NAMALWA (cell line): ENCODE results near the gene APOL2.
A peak's percentile ranks its signal among the peaks of the same experiment; 100 is the strongest.
"Not testable (repeated sequence)": the region's sequence is repeated elsewhere in the genome, so short reads cannot be mapped to it uniquely, and the experiment has no call there.

ENCODE experiments used
- DNase-seq: peaks from one replicate; pipeline ENCODE4 v3.0.0-alpha.2; 2015; ENCODE audit warnings: low spot score

APOL2 gene

DNA sequence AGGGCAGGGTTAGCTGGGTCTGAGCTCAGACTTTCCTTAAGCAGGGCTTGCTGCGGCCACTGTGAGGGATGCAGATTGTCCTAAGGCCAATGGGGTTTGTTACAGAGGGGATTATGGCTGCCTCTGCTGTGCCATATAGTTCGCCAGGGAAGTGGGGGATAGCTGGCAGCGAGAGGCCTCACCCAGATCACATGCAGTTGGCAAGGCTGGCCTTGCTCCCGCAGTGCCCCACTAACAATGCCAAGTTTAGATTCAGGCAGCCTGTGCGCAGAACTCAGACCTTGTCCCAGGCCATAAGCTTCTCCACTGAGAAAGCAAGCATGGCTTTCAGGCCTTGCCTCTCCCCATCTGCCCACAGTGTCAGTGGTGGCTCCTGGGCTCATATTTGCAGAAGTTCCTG lies 4.7 kb upstream of the APOL2 start:
- no peak for DNase-seq

DNA sequence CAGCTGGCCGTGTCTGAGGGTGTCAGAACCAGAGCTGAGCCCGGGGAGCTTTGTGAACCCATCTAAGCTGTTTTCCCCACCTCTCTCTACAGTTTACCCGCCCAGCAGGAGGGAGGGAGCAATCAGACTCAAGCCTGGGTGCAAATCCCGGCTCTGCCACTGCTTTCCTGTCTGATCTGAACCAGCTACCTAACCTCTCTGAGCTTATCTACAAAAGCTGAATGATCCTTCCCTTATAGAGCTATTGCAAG lies 252 bp downstream of the APOL2 start:
- no peak for DNase-seq

DNA sequence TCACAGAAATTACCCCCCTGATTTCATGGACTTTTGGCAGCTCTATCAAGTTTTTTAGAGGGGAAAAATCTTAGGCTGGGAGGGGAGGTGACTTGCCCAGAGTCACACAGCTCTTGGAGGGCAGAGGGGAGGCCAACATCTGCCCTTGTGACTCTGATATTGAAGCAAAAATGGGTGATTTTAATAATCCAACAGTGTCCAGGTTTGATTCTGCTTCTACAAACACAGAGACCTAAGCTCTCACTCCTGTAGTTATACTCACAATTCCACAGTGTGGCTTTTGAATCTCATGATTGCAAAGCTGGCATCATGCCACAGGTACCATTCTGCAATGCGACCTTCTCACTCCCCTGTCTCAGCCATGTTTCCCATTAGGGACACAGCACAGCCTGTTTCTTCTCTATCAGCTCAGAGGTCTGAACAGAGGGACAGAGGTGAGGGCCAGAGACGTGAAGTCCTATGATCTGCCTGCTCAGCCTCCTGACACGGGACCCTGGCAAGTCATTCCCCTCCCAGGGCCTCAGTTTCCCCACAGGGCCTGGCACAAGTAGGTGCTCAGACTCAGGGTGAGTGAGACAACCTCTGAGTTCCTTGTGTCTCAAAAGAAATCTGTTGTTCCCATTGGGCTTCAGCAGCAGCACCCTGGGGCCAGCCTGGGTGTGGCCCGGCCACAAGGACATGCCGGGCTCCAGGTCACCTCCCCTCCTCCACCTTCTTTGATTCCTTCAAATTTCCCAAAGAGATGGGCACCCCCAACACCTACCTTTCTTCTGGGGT lies 766 bp downstream of the APOL2 start:
- DNase-seq = peak; percentile 35

DNA sequence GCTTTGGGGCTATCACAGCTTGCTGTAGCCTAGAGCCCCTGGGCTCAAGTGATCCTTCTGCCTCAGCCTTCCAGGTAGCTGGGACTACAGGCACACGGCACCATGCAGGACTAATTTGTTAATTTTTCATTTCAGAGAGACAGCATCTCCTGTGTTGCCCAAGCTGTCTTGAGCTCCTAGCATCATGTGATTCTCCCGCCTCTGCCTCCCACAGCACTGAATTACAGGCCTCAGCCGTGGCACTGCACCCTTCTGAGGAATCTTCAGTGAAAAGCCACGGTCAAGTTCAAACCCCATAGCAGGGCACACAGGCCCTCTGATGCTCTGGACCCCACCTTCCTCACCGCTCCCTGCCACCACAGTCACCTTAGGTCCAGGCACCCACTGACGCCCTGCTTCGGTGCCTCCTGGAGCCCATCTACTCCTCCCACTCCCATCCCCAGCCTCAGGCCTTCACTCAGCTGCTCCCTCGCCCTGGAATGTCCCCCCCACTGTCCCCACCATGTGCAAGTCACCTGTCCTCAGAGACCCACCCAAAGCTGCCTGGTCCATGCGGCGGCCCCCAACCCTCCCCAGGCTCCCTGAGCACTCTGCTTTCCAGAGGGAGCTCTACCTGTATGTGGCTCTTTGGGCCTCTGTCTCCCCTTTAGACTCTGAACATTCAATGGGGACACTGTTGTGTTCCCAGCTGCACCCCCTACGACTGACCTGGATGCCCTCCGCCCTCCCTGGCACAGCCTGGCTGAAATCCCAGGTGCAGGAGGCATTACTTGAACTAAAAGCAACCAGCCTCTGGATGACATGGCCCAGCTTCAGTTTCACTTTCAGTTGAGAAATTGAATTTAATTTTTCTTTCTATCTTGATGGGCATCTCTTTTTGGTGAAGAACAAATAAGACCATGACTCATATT lies 1.6 kb downstream of the APOL2 start:
- peak; percentile 46 for DNase-seq

DNA sequence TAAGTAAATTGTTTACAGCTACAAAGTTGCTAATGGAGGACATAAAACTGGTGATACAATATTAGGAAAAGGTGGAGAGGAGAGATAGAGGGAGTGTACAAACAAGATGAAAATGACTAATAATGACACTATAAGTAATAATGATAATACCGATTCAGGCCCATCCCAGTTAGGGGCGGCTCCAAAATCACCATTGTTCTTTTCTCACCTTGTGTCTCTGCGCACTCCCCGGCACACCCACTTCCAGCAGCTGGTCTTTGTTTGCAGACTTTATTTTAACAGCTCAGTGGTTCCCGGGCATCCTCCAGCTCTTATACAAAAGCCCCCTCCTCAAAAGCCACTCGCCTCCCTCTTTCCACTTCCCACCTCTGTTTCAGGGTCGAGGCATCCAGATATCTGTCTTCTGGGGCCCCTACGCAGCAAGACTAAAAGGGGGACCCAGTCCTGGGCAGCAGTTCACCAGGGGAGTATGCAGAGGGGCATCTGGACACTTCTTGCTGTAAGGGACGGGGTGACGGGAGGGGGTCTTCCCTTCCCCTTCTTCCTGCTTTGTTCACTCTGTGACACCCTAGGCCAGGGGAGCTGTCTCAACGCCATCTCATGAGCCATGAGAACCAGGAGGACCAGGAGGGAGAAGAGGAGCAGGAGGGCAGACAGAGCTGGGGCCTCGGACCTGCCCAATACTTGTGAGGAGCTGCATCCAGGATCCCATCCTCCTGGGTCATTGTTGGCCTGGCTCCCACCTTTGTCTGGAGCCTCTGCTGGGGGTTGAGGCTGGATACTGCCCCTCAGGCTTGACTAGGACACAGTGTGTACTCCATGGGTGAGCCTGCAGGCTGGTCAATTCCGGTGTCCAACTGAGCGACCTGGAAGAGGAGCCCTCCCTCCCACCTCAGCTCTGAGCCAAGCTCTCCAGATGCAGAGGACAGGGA lies 2.7 kb downstream of the APOL2 start:
- no peak for DNase-seq

DNA sequence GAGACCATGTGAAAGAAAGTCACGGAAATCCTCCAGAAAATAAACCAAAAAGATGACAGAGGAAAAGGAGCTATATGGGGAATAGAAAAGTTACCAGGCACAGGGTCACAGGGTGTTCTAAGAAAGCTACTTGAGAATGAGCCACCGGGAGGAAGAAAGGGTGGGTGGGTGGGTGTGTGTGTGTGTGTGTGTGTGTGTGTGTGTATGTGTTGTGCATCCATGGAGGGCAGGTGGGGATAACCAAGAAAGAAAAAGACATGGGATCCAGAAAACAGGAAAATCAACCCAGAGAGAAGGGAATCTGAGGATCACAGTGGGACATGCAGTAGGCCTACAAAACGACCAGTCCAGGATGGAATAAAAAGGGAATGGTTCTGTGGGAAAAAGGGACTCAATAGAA lies 3.7 kb downstream of the APOL2 start:
- no peak for DNase-seq

DNA sequence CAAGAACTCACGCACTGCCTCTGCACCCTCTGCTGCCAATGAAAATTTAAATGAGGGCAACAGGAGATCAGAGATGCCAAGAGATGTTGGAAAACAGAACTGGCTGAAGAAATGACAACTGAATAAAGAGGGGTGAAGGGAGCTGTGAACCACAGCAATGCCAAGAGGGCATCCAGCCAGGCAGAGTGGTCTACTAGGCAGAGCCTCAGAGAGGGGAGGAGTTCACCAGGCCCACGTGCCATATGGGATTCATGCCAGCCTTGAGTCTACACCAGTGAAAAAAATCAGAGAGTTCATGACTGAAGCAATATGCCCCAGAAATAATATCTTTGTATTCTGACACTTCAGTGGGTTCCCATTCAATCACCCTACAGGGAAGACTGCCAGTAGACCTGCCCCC lies 4.4 kb downstream of the APOL2 start:
- DNase-seq = no peak

DNA sequence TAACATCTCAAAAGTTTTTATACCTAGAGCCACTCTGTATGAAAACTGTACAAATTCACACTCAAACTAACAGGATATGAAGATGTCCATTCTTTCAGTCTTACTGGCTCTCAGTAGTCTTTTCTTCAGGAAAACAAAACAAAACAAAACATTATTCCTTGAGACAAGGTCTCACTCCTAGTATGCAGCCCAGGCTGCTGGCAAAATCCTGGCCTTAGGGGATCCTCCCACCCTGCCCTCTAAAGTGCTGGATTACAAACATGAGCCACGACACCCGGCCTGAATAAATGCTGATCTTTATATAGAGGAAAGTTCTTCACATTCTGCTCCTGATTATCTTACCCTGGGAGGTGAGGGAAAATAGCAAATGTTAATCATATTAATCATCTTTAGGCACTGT lies 5.1 kb downstream of the APOL2 start:
- DNase-seq = no peak

DNA sequence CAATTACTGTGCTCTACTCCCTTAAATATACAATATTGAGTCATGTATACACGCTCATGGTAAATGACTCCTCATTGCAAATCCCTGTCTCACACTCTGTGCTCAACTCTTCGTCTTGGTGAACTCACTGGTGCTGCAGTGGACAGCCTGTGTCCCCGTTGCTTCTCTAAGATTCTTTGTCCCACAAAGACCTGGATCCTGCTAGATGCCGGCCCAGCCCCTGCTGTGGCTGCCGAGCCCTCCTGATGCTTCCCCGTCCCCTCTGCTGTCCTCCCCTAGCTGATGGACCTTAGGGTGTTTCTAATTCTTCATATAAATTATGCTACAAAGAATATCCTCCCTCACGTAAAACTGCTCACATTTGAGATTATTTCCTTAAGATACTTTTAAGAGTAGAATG lies 5.5 kb downstream of the APOL2 start:
- no peak for DNase-seq

DNA sequence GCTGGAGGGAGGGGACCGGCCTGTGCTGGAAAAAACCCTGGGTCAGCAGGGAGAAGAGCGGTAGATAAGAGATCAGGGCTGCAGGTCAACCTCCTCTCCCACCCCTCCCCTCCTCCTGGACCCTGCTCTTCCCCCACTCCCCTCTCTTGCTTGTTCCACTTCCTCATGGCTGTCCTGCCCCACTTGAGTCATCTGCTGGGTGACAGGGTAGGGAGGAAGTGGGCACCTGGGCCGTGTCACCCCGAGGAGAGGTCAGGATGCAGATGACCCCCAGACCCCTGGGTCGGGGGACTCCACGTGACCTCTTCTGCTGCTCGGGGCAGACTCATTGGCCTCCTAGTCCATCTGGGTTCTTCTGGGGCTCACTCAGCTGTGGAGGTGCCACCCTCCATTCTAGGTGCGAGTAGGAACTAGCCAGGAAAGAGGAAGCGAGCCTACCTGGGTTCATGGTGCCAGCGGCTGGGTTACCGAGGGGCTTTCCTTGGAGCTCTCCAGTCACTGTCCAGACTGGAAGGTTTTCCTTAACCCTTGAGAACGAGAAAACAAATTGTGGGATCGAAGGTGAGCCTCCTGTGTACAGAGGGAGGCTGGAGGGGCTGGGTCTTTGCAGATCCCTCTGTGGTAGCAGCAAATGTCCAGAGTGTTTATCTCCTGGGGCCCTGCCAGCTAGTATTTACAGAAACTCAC lies 6.5 kb downstream of the APOL2 start:
- no peak for DNase-seq

DNA sequence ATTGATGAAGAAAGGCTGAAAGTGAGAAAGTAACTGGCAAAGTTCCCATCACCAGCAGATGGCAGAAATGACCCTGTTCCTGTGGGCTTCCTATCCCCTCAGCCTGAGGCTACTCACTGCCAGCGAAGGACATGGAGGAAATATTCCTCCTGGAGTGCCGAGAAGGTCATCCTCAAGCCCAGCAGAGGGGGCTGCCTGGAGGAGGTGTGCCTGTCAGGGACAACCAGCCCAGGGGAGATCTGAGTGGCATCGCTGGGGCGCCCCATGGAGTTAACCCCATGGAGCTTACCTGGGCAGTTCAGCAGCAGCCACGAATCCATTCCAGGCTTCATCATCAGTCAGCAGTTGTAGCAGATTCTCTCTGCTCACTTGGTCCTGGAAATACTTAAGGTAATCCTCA lies 8.3 kb downstream of the APOL2 start:
- not testable (repeated sequence) for DNase-seq

DNA sequence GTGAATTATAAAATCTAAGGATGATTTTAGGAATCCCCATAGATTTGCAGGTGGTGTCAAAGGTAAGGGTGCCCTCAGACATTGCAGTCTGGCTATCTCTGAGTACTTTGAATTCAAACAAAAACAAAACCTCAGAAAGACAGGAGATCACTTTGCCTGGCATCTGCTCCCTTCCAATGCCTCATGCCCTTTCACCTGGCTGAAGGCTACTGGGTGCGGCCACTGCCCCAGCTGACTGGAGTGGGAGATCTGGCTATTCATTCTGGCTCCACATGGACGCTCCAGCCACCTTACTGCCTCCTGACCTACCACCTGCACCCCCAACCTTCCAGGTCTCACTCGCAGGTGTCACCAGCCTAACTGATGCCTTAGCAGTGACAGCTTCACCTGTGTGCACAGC lies 9.7 kb downstream of the APOL2 start:
- DNase-seq = not testable (repeated sequence)

DNA sequence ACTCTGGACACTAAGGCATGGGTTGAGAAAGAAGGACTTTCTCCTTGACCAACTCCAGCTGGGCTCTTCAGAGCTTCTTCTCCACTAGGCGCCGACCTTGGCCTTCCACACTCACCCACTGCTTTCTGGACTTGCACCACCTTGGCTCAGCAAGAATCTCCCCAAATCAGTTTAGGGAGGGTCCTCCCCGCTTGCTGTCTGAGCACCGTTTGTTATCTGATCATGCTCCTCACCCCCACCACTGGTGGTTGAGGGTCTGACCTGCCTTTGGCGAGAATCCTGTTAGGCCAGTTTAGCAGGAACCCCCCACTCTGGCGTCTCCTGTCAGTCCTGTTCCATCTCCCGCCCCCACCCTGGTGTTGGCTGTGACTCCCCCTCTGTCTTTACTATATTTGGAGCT lies 10.4 kb downstream of the APOL2 start:
- DNase-seq = no peak

DNA sequence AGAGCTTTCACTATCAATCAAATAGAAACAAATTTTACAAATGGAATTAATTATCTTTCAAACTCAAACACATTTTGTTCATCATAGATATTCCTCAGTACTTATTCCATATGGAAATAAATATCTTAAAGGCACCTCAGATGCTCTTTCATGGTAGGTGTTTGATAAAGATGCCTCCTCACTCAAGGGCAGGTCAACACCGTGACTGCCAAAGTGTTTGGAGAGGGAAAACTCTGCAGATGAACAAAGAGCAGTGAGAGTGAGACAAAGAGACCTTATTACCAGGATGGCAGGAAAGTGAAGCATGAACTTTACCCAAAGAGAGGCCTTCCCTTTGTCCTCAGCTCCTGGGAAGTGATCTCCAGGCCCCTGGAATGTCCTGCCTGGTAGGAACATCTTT lies 11.0 kb downstream of the APOL2 start:
- not testable (repeated sequence) for DNase-seq

DNA sequence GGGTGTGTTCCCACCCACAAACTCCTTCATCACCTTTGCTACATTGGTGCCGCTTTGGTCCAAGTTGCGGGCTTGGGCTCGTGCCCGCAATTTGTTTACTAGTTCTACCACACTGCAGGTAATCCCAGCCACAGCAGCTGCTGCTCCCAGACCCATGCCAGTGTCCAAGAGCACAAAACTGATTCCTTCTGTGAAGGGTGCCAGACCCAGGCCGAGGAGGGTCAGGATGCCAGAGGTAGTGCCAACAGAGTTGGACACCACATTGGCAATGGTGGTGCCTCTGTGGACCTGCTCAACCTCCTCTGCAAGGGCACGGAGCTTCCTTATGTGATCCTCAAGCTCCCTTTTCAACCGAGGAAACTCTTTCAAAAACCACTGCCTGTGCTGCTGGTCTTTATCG lies 11.5 kb downstream of the APOL2 start:
- DNase-seq = no peak

DNA sequence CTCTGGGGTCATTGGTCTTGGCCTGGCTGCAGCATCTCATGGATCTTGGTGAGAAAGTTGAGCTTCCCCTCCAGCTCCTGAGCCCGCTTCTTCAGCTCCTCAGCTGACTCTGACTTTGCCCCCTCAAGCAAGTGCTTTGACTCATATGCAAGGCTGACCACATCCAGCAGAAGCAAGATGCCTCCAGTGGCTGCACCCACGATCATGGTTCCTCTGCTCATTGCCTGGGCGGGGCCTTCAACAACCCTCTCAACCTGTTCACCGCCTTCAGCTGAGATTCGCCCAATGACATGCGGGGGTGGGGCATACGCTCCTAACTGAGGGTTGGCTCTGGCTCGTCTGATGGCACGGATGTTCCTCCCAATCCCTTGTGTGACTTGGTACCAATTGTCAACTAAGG lies 11.9 kb downstream of the APOL2 start:
- no peak for DNase-seq

DNA sequence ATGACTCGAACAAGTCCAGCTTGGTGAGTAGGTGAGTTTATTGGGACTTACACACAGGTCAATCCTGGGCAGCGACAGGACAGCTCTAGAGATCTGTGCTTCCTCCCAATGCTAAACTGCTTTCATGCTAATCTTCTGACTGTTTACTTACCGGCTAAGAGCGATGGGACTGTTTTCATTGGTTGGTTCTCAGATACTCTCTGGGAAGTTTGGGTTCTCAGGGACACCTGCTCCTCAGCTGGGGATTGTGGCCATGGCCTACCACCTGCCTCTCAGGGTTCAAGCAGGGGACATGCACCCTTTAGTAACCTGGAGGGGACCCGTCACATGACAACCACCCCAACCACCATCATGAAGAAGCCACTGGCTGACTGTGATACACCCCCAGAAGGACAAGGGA lies 13.1 kb downstream of the APOL2 start:
- no peak for DNase-seq

DNA sequence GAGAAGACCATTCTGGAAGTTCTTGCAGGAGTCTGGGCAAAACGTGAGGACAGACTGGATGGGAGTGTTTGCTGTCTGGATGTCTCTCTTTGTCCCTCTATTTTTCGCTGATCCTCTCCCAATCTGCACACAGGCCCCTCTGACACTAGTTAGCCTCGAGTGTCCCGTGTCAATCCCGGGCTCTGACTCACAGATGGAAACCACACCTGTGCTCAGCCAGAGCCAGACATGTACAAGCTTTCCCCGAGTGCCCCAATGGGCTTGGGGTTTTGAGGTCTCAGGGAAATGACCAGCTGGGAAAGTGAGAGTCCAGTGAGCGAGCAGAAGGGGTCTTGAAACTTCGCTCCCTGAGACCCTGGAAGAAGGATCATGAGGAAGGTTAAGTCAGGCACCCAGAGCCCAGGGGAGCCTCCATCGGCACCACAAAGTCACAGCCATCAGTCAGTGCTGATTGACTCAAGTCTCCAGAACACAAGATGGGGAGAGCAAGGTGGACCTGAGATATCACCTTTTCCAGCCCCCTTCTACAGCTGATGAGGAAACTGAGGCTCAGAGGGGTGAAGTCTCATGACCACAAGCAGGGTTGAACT lies 13.9 kb downstream of the APOL2 start:
- DNase-seq = no peak

DNA sequence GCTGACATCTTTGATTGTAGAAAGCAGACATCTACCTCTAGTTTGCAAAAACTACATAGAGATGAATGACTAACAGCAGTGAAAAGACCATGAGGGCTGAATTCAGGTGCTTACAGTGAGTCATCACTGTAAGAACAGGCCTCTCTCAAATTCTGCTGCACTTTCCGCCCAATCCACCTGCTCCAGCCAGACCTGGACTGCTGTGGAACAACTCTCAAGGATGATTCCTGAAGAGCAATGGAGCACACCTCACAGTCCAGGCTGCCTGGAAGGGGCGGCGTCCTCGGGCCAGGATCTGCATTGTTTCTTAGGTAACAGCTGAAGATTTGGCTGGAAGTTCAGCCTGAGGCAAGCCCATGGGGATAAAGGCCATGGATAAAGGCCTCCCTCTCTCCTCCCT lies 15.1 kb downstream of the APOL2 start:
- no peak for DNase-seq

DNA sequence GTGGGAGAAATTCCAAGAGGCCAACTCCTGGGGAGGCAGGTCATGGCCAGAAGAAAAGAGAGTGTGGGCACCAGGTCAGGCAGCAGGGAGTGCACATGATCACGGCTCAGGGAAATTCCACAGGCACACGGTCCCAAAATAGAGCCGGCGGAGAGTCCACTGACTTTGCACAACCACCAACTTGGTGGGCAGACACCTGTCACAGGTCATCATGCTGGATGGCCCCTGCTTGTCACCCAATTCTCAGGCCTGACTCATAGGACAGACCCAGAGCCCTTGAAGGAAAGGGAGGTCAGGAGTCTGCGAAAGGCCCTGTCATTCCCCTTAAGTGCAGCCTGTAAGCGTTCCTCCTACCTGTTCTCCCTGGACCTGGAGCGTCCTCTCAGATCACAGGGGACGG lies 15.8 kb downstream of the APOL2 start:
- no peak for DNase-seq

DNA sequence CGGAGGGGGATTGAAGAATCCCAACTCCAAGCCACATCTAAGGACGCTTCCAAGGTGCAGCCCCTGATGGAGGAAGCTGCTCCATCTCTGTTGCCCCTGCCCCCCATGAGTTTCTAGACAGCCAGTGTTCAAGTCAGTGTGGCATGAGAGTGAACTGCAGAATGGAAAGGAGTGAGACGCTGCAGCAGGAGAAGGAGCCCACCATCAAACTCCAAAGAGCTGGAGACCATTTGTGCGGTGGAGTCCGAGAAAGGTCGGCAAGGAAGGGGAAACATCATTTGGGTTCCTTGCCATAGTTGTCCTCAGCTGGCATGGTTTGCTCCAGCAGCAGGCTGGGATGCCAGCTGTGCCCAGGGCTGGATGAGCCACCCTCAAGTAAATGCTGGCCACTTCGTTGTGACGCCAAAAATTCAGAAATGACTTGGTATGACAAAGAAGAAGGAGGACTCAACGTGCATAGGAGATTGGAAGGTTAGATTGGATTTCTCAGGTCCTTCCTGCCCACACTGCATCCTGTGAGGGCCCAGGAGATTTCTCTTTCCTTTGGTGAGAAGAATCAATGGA lies 16.4 kb downstream of the APOL2 start:
- no peak for DNase-seq
